NCI-H1417 (cell line): ENCODE data around the gene DNAJB6.

Source experiments
- DNase-seq, 3 experiments: peaks; one replicate each; lab custom pipeline; 2025; lab: John Stamatoyannopoulos, UW

DNAJB6 gene

DNA sequence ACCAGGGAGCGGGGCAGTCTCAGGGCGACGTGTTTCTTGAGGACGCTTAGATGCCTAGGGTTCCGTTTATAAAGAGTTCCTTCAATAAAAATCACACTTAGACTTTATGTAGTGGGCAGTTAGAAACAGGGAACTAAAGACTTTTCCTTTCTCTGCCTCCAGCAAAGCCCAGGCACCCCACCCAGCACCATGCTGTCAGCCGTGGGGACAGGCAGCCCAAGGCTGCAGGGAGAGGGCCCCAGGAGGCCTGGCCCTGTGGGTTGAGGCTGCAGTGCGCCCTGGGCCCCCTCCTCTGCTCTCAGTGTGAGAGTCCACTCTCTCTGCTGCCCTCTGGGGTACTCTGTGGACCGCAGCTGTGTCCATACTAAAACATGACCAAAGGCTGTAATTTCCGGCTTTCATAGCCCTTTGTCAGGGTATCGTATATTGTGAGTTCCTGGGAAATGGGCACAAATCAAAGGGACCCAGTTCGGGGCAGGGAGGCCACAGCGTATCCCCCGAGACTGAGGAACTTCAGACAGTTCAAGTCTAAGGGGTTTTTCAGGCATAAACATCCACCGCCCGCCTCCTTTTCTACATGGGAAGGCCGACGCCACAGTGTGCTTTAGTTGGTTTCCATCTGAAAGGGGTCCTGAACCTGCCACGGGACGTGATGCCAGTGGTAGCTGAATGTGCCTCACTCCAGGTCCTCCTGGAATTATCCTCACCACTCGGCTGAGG, 59.7 kb downstream of the DNAJB6 start:
- no peak for DNase-seq

GRCh38 chr7:157397036-157397720, 60.4 kb downstream of the DNAJB6 start:
- DNase-seq = peak in 1 of 3 experiments; percentile 34

- peak; percentile 17 to 91 (median 57) for DNase-seq
Measured at GRCh38 chr7:157397731-157398691, 61.2 kb downstream of the DNAJB6 start.

DNA sequence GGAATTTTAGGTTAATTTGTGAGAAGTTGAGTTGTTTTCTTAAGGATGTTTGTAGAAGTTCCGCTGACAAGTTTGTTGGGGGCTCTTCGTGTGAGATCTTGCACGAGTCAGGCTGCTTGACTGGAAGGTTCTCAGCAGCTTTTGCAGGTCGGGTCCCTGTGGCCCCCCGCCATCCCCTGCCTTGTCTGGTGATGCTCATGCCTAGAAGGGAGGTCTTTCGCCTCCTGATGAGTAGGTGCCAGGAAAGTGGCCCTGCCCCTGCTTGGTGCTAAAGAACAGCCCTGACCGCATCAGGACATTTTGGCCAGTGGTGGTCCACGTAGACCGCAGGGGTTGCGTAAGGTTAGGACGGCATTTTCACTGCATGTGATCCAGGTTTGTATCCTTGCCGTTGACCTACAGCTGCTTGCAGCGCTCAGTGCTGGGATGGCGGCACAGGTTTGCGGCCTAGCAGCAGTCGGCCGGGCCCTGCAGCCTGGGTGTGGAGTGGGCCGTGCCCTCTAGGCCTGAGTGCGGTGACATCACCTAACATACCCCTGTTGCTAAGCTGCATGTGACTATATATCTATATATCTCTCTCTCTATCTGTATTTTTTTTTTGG, 62.4 kb downstream of the DNAJB6 start:
- no peak for DNase-seq

DNA sequence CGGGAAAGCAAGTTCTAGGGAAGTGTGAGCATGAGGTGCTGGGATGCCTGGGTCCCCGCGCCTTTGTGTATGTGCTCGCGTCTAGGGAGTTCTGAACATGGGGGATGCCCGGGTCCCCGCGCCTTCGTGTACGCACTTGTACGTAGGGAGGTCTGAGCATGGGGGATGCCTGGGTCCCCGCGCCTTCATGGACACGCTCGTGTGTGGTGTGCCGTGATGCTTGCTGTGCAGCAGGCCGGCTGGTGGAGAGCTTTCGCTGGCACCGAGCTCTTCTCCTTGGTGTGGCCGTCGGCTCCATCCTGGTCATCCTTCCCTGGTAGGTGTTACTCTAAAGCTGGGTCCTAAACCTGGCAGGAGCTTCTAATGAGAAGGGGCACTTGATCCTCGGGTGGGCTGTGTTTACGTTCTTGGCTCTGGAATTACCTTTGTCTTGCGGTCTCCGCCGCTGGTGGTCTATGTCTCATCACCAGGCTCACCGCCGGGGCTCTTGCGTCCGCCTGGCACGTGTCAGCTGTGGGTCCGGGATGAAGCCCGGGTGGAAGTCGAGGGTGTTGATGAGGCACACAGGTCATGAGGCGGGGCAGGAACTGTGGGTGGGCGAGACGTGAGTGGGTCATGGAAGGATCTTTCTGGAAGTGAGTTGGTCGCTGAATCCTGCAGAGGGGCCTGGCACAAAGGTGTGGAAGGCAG, 63.5 kb downstream of the DNAJB6 start:
- DNase-seq = no peak

DNA sequence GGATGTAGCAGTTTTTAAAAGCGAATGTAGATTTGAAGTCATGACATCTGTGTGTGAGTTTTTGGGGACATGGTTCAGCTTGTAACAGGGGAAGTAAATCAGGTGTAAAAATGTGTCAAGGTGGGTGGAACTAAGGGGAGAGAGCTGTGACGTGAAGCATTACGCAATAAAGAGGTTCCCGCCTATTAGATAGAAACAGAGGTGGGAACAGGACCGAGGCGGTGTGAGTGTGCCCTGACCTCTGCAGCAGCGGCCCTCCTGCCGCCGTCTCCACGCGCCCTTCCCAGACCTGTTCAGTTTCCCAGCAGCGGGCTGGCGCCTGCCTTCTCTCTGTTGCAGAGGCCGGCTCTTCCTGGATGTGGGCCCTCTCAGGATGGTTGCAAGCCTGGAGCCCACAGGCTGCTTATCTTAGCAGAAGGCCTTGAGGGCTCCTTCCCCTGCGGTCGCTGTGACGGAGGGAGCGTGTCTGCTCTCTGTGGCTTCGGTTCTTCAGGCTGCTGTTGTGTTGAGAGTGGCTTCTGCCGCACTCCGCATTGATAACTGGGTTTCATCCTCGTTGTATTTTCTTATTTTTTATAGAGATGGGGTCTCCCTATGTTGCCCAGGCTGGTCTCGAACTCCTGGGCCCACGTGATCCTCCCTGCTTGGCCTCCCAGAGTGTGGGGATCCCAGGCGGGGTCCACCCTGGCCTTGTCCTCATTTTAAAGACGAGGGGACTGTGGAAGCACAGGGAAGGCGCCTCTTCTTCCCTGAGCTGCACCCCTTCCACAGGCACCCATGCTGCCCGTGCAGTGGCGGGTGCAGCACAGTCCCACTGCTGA, 65.0 kb downstream of the DNAJB6 start:
- DNase-seq = no peak

DNA sequence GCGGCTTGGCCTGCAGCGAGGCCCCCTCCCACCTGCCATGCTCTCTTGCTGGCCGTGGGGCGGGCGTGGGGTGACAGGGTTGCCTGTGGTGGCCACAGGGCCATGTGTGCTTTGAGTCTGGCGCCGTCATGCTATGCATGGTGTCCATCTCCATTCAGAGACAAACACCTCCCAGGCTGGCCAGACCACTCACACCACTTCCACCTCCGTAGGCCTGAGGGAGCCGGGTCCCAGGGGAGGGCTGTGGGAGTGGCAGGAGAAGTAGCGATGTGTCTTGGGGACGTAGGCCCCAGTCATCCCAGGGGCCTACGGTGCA, 65.5 kb downstream of the DNAJB6 start:
- DNase-seq = no peak

GRCh38 chr7:157402911-157403534, 66.2 kb downstream of the DNAJB6 start:
- no peak for DNase-seq

DNA sequence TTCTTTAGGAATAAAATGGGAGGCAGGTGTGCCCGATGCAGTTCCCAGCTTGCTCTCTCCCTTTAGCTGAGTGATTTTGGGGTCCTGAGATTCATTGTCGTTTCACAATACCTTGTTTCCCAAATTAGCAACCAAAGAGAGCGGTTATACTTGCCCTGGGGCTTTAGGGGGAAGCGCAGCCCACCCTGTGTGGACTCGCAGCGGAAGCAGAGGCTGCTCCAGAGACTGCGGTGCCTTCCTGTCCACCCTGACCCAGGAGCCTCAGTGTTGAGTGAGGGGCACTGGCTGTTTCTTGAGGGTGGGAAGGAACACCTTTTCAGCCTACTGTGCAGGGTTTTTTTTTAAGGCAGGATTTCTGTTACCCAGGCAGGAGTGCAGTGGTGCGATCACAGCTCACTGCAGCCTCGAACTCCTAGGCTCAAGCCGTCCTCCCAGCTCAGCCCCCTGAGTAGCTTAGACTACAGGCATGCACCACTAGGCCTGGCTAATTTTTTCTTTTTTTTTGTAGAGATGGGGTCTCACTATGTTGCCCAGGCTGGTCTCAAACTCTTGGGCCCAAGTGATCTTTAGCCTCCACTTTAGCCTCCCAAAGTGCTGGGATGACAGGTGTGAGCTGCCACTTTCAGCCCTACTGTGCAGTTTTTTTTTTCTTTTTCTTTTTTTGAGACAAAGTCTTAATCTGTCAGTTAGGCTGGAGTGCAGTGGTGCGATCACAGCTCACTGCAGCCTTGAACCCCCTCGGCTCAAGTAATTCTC, 67.0 kb downstream of the DNAJB6 start:
- no peak for DNase-seq

GRCh38 chr7:157404845-157405481, 68.2 kb downstream of the DNAJB6 start:
- DNase-seq = no peak

GRCh38 chr7:157405501-157405900, 68.7 kb downstream of the DNAJB6 start:
- no peak for DNase-seq

GRCh38 chr7:157405914-157406810, 69.4 kb downstream of the DNAJB6 start:
- no peak for DNase-seq

DNA sequence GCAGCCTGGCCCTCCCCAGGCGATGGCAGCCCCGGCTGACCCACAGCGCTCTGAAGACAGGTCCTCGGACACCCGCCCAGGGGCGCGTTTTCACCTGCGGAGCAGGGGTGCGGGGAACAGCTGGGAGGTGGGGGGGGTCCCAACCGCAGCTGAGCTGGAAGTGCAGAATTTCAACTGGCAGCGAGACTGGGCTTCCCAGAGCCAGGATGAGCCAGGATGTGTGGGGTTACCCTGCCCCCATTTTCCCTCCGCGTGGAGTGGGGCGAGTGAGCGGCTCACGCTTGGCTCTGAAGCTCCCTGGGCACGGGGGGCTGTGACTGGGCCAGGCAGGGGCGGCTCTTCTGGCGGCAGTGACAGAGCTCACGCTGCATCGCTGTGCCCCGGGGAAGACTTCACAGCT, 70.2 kb downstream of the DNAJB6 start:
- no peak for DNase-seq

GRCh38 chr7:157407512-157408257, 70.9 kb downstream of the DNAJB6 start:
- DNase-seq = no peak

GRCh38 chr7:157408258-157409101, 71.7 kb downstream of the DNAJB6 start:
- DNase-seq = no peak

GRCh38 chr7:157409149-157409752, 72.4 kb downstream of the DNAJB6 start:
- DNase-seq = no peak
